ENCODE measurements around the gene ABHD11.

DNA sequence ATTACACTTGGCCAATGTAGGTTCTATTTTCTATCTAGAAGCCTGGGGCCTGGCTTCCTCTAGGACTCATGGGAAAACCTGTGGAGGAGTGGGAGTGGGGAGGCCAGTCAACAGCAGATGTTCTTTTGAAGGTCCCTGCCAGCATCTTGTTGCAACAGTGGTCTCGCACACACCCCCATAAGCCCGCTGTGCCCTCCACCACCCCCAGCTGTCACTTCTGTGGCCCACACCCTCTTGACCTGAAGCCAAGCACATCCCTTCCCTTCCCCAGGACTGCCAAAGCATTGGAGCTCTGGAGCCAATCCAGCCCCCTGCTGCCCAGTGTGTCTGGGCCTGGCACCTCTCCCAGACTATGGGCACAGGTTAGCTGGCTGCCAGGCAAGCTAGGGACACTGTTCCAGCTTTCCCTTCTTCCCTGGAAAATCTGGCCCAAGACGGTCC is 17.2 kb downstream of the ABHD11 start:
- TF ChIP-seq, protein P1, sequence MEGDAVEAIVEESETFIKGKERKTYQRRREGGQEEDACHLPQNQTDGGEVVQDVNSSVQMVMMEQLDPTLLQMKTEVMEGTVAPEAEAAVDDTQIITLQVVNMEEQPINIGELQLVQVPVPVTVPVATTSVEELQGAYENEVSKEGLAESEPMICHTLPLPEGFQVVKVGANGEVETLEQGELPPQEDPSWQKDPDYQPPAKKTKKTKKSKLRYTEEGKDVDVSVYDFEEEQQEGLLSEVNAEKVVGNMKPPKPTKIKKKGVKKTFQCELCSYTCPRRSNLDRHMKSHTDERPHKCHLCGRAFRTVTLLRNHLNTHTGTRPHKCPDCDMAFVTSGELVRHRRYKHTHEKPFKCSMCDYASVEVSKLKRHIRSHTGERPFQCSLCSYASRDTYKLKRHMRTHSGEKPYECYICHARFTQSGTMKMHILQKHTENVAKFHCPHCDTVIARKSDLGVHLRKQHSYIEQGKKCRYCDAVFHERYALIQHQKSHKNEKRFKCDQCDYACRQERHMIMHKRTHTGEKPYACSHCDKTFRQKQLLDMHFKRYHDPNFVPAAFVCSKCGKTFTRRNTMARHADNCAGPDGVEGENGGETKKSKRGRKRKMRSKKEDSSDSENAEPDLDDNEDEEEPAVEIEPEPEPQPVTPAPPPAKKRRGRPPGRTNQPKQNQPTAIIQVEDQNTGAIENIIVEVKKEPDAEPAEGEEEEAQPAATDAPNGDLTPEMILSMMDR (IDR thresholded peaks at IDR 0.05) = no peak
- TF ChIP-seq POLR2A (IDR thresholded peaks at IDR 0.05) = no peak

All from uterus (tissue), 2 donors.